H9 (cell line): ENCODE measurements around the gene NTF3. TPM values are rescaled to one million over a fixed set of nuclear protein-coding genes. Genes with fewer than 3 reads are reported as not detected.

Source experiments
- DNase-seq: peaks from one replicate; pipeline ENCODE4 v3.0.0-alpha.2; 2017
- H2AFZ ChIP-seq: one replicate; pipeline ENCODE4 v1.6.1; 2013; ENCODE audit warnings: mild to moderate bottlenecking, low read length, control low read depth, moderate library complexity
- H2AK5ac ChIP-seq: 2 replicates; pipeline ENCODE4 v1.6.1; 2013; ENCODE audit warnings: low read length, control low read depth, mixed read lengths; ENCODE audit not compliant: insufficient read length
- H2BK120ac ChIP-seq: one replicate; pipeline ENCODE4 v1.6.1; 2013; ENCODE audit warnings: low read depth, mild to moderate bottlenecking, low read length, control low read depth, inconsistent platforms; ENCODE audit not compliant: poor library complexity, severe bottlenecking
- H2BK12ac ChIP-seq: 2 replicates; pipeline ENCODE4 v1.6.1; 2013; ENCODE audit warnings: low read length, control low read depth, mixed read lengths, low read depth; ENCODE audit not compliant: insufficient read length
- H2BK15ac ChIP-seq: 2 replicates; pipeline ENCODE4 v1.6.1; 2013; ENCODE audit warnings: low read depth, low read length, control low read depth
- H2BK20ac ChIP-seq: one replicate; pipeline ENCODE4 v1.6.1; 2013; ENCODE audit warnings: low read depth, mild to moderate bottlenecking, low read length, control low read depth, inconsistent platforms; ENCODE audit not compliant: poor library complexity, severe bottlenecking
- H2BK5ac ChIP-seq: 2 replicates; pipeline ENCODE4 v1.6.1; 2013; ENCODE audit warnings: low read length, control low read depth, mixed read lengths; ENCODE audit not compliant: insufficient read length
- H3K14ac ChIP-seq: 2 replicates; pipeline ENCODE4 v1.6.1; 2013; ENCODE audit warnings: low read length, control low read depth; ENCODE audit not compliant: insufficient read depth
- H3K18ac ChIP-seq: 2 replicates; pipeline ENCODE4 v1.6.1; 2013; ENCODE audit warnings: low read depth, mild to moderate bottlenecking, mixed read lengths, low read length, control low read depth; ENCODE audit not compliant: insufficient read length
- H3K23ac ChIP-seq: 2 replicates; pipeline ENCODE4 v1.6.1; 2013; ENCODE audit warnings: low read length, control low read depth, mixed read lengths, low read depth; ENCODE audit not compliant: insufficient read length
- H3K23me2 ChIP-seq: 2 replicates; pipeline ENCODE4 v1.6.1; 2013; ENCODE audit warnings: low read depth, mild to moderate bottlenecking, mixed read lengths, low read length, control low read depth; ENCODE audit not compliant: insufficient read length, poor library complexity, severe bottlenecking
- H3K27ac ChIP-seq: 2 replicates; pipeline ENCODE4 v1.5.1; 2013; ENCODE audit warnings: low read length, control low read depth, mixed read lengths, low read depth; ENCODE audit not compliant: insufficient read length
- H3K27me3 ChIP-seq: 2 replicates; pipeline ENCODE4 v1.6.1; 2013; ENCODE audit warnings: low read length, control low read depth, inconsistent platforms; ENCODE audit not compliant: insufficient read depth
- H3K4ac ChIP-seq: 2 replicates; pipeline ENCODE4 v1.6.1; 2013; ENCODE audit warnings: low read depth, mild to moderate bottlenecking, control low read depth, inconsistent platforms, low read length, moderate library complexity
- H3K4me1 ChIP-seq: 2 replicates; pipeline ENCODE4 v1.6.1; 2013; ENCODE audit warnings: low read length, control low read depth, inconsistent platforms; ENCODE audit not compliant: insufficient read depth
- H3K4me2 ChIP-seq: 2 replicates; pipeline ENCODE4 v1.6.1; 2013; ENCODE audit warnings: low read length, control low read depth, mixed read lengths; ENCODE audit not compliant: insufficient read length, insufficient read depth
- H3K56ac ChIP-seq: 2 replicates; pipeline ENCODE4 v1.6.1; 2013; ENCODE audit warnings: low read depth, mild to moderate bottlenecking, mixed read lengths, low read length, control low read depth; ENCODE audit not compliant: insufficient read length
- H3K79me1 ChIP-seq: 2 replicates; pipeline ENCODE4 v1.6.1; 2013; ENCODE audit warnings: low read depth, mild to moderate bottlenecking, moderate library complexity, low read length, control low read depth, inconsistent platforms; ENCODE audit not compliant: insufficient read depth, poor library complexity, severe bottlenecking
- H3K79me2 ChIP-seq: 2 replicates; pipeline ENCODE4 v1.6.1; 2013; ENCODE audit warnings: low read length, control low read depth, inconsistent platforms; ENCODE audit not compliant: insufficient read depth
- H3K9ac ChIP-seq: 2 replicates; pipeline ENCODE4 v1.6.1; 2013; ENCODE audit warnings: low read length, control low read depth, mixed read lengths; ENCODE audit not compliant: insufficient read length; ENCODE audit errors: extremely low read depth
- H3K9me3 ChIP-seq: one replicate; pipeline ENCODE4 v1.6.1; 2013; ENCODE audit warnings: low read depth, low read length, inconsistent platforms; ENCODE audit not compliant: control insufficient read depth
- H3T11ph ChIP-seq: one replicate; pipeline ENCODE4 v1.6.1; 2013; ENCODE audit warnings: mild to moderate bottlenecking, low read length, control low read depth, inconsistent platforms
- H4K20me1 ChIP-seq: one replicate; pipeline ENCODE4 v1.6.1; 2013; ENCODE audit not compliant: control insufficient read depth, insufficient read length, insufficient read depth
- H4K5ac ChIP-seq: 2 replicates; pipeline ENCODE4 v1.6.1; 2013; ENCODE audit warnings: low read depth, mild to moderate bottlenecking, mixed read lengths, low read length, control low read depth; ENCODE audit not compliant: insufficient read length
- H4K8ac ChIP-seq: replicated peaks from 2 replicates; pipeline ENCODE4 v1.6.1; 2013; ENCODE audit warnings: low read length, control low read depth, mixed read lengths, low read depth; ENCODE audit not compliant: insufficient read length
- H4K91ac ChIP-seq: 2 replicates; pipeline ENCODE4 v1.6.1; 2013; ENCODE audit warnings: low read depth, mild to moderate bottlenecking, moderate library complexity, mixed read lengths, low read length, control low read depth; ENCODE audit not compliant: insufficient read length
- H3K27ac Mint-ChIP-seq, 3 experiments: 2 replicates in 2 of 3; 3 replicates in 1 of 3; pipeline ENCODE4 v1.8.0; 2020 to 2021; ENCODE audit warnings: mixed read lengths in 3 of 3, mild to moderate bottlenecking in 1 of 3, moderate library complexity in 1 of 3
- H3K27me3 Mint-ChIP-seq: 2 replicates; pipeline ENCODE4 v1.8.0; 2021; ENCODE audit warnings: low read depth, mild to moderate bottlenecking, moderate library complexity, mixed read lengths
- H3K36me3 Mint-ChIP-seq, 3 experiments: 2 replicates in 2 of 3; 3 replicates in 1 of 3; pipeline ENCODE4 v1.8.0; 2020 to 2021; ENCODE audit warnings: low read depth in 3 of 3, mixed read lengths in 3 of 3; ENCODE audit not compliant: insufficient read depth in 1 of 3
- H3K4me1 Mint-ChIP-seq, 2 experiments: 2 replicates each; pipeline ENCODE4 v1.8.0; 2020; ENCODE audit warnings: mixed read lengths in 2 of 2
- H3K4me3 Mint-ChIP-seq, 2 experiments: 2 replicates in 1 of 2; 3 replicates in 1 of 2; pipeline ENCODE4 v1.8.0; 2020 to 2021; ENCODE audit warnings: mild to moderate bottlenecking in 2 of 2, mixed read lengths in 2 of 2, moderate library complexity in 1 of 2
- H3K9me3 Mint-ChIP-seq, 2 experiments: 2 replicates in 1 of 2; 3 replicates in 1 of 2; pipeline ENCODE4 v1.8.0; 2020; ENCODE audit warnings: mild to moderate bottlenecking in 2 of 2, mixed read lengths in 2 of 2, moderate library complexity in 1 of 2
- CTCF ChIP-seq: fragments of 200-600 bp; sonication (generic); conservative IDR thresholded peaks from 3 replicates; pipeline ENCODE4 v1.8.0; 2021; ENCODE audit warnings: antibody characterized with exemption, mild to moderate bottlenecking
- WGBS: extraction: QIAGEN DNeasy Blood & Tissue Kit; methylation state at CpG from one replicate; pipeline ENCODE4 v1.1.7; 2013; ENCODE audit warnings: missing lambda C conversion rate, low lambda C conversion rate, mixed read lengths; ENCODE audit not compliant: insufficient read length; ENCODE audit errors: extremely low coverage; 5-methylcytosine and 5-hydroxymethylcytosine counted together
- total RNA-seq: library from RNA; stranded (reverse); gene quantifications from 2 replicates; pipeline ENCODE4 v1.2.1, GENCODE V29; 2021

The NTF3 gene
- total RNA-seq, 1 experiment from 2014 or later, result 0.48 TPM

DNA sequence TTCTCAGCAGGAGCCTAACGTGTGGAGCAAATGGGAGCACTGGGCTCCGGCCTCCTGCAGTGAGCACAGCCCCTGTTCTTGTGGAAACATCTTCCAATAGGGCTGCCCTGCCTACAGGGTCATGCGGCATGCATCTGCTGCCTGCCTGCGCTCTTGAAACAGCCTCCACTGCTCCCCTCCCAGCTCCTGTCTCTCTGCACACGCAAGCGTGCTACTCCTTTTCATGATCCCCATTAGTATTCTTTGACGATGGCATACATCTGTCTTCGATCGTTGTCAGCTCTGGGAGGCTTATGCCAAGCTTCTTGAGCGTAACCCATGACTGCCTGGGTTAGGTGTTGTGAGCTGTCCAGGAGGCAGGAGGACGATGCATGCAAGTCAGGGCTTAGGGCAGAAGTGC, 23.1 kb downstream of the NTF3 start:
- no peak overlapping the region for H2BK20ac ChIP-seq
- no peaks in the 10 kb centered on the region for H3K27me3 ChIP-seq
- no CpG with 5 or more reads among the region's 11 CpGs for WGBS
- no peak overlapping the region for H3K18ac ChIP-seq
- no peaks in the 10 kb centered on the region for H3K23me2 ChIP-seq
- no peak overlapping the region for H2BK15ac ChIP-seq
- H4K5ac ChIP-seq, result no peak overlapping the region
- H3K23ac ChIP-seq, result no peak overlapping the region
- no peak overlapping the region for H3K9ac ChIP-seq
- no peak overlapping the region for H3K4me3 Mint-ChIP-seq
- H3K79me2 ChIP-seq, result no peaks in the 10 kb centered on the region
- no peak for DNase-seq
- no peak overlapping the region for H2BK5ac ChIP-seq
- H4K20me1 ChIP-seq, result no peaks in the 10 kb centered on the region
- H3K27ac Mint-ChIP-seq, result no peak overlapping the region
- H3K36me3 Mint-ChIP-seq, result no peaks in the 10 kb centered on the region; a peak in 1 of 7 replicates
- no peak overlapping the region for H2BK12ac ChIP-seq
- peaks cover 5% of the 10 kb centered on the region; the same call in 1 of the 2 replicates for H3K4me1 ChIP-seq
- H4K8ac ChIP-seq, result no peak overlapping the region
- no peak overlapping the region for H3T11ph ChIP-seq
- no peak overlapping the region for H3K4me2 ChIP-seq
- peaks cover 13% of the 10 kb centered on the region for H3K27me3 Mint-ChIP-seq
- no peak overlapping the region for H2AFZ ChIP-seq
- no peak for TF ChIP-seq CTCF
- H3K27ac ChIP-seq, result no peak overlapping the region
- H3K9me3 Mint-ChIP-seq, result no peaks in the 10 kb centered on the region
- no peaks in the 10 kb centered on the region for H3K9me3 ChIP-seq
- H3K4ac ChIP-seq, result no peak overlapping the region
- H3K14ac ChIP-seq, result no peak overlapping the region
- no peak overlapping the region for H3K56ac ChIP-seq
- H2AK5ac ChIP-seq, result no peak overlapping the region
- H3K4me1 Mint-ChIP-seq, result peaks cover 9 to 12% of the 10 kb centered on the region in 2 experiments
- H2BK120ac ChIP-seq, result no peak overlapping the region
- no peak overlapping the region for H4K91ac ChIP-seq
- no peaks in the 10 kb centered on the region for H3K79me1 ChIP-seq
